ENCODE measurements around the gene CELF3.

GRCh38 chr1:151711044-151711800, 5.4 kb downstream of the CELF3 start:
- TF ChIP-seq CTCF (IDR thresholded peaks at IDR 0.05; ENCODE audit: insufficient read depth, low read length) = no peak
- TF ChIP-seq REST (IDR thresholded peaks at IDR 0.05; ENCODE audit: insufficient replicate concordance, low read depth) = no peak

Measured in HL-60 (cell line).